Measurements from ENCODE around the gene LAIR1.

GRCh38 chr19:54332149-54332548 is 32.6 kb downstream of the LAIR1 start:
- TF ChIP-seq, protein P1, sequence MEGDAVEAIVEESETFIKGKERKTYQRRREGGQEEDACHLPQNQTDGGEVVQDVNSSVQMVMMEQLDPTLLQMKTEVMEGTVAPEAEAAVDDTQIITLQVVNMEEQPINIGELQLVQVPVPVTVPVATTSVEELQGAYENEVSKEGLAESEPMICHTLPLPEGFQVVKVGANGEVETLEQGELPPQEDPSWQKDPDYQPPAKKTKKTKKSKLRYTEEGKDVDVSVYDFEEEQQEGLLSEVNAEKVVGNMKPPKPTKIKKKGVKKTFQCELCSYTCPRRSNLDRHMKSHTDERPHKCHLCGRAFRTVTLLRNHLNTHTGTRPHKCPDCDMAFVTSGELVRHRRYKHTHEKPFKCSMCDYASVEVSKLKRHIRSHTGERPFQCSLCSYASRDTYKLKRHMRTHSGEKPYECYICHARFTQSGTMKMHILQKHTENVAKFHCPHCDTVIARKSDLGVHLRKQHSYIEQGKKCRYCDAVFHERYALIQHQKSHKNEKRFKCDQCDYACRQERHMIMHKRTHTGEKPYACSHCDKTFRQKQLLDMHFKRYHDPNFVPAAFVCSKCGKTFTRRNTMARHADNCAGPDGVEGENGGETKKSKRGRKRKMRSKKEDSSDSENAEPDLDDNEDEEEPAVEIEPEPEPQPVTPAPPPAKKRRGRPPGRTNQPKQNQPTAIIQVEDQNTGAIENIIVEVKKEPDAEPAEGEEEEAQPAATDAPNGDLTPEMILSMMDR (conservative IDR thresholded peaks at IDR 0.05) = no peak
- no peak for TF ChIP-seq EZH2 (IDR thresholded peaks at IDR 0.05; ENCODE audit: low read depth)

All from PC-9 (cell line).